Activated T-helper 1 cell treated with Interleukin-2 at 50 U/mL for 16 hours (primary cell): ENCODE data around the gene FARP1.
"Not testable (repeated sequence)": the region's sequence is repeated elsewhere in the genome, so short reads cannot be mapped to it uniquely, and the experiment has no call there.

Source experiments
- DNase-seq: peaks from one replicate; pipeline ENCODE4 v3.0.0-alpha.2; 2020; ENCODE audit warnings: low read depth

FARP1 gene

GRCh38 chr13:98399756-98400155 is 256.9 kb downstream of the FARP1 start:
- DNase-seq: no peak

- DNase-seq: no peak
Observed at GRCh38 chr13:98401934-98402333, 259.0 kb downstream of the FARP1 start.

- DNase-seq: no peak
Observed at GRCh38 chr13:98403076-98403475, 260.2 kb downstream of the FARP1 start.

GRCh38 chr13:98405107-98405571 is 262.2 kb downstream of the FARP1 start:
- DNase-seq: no peak

GRCh38 chr13:98405690-98406344 is 262.9 kb downstream of the FARP1 start:
- no peak for DNase-seq

GRCh38 chr13:98406427-98406826 is 263.5 kb downstream of the FARP1 start:
- no peak for DNase-seq

- DNase-seq: no peak
Observed at GRCh38 chr13:98406971-98407370, 264.1 kb downstream of the FARP1 start.

GRCh38 chr13:98407575-98407974 is 264.7 kb downstream of the FARP1 start:
- DNase-seq: no peak

GRCh38 chr13:98409281-98409680 is 266.4 kb downstream of the FARP1 start:
- DNase-seq: no peak

GRCh38 chr13:98410612-98411011 is 267.7 kb downstream of the FARP1 start:
- DNase-seq: no peak

GRCh38 chr13:98411013-98411412 is 268.1 kb downstream of the FARP1 start:
- no peak for DNase-seq

GRCh38 chr13:98411617-98412265 is 268.8 kb downstream of the FARP1 start:
- no peak for DNase-seq

- DNase-seq: not testable (repeated sequence)
Observed at GRCh38 chr13:98413278-98413677, 270.4 kb downstream of the FARP1 start.

- no peak for DNase-seq
Observed at GRCh38 chr13:98413796-98414195, 270.9 kb downstream of the FARP1 start.

- no peak for DNase-seq
Observed at GRCh38 chr13:98415326-98416070, 272.6 kb downstream of the FARP1 start.

- DNase-seq: no peak
Observed at GRCh38 chr13:98416408-98416807, 273.5 kb downstream of the FARP1 start.

GRCh38 chr13:98419786-98420553 is 277.1 kb downstream of the FARP1 start:
- no peak for DNase-seq

GRCh38 chr13:98420554-98421175 is 277.8 kb downstream of the FARP1 start:
- DNase-seq: no peak

- no peak for DNase-seq
Observed at GRCh38 chr13:98422046-98422445, 279.2 kb downstream of the FARP1 start.

- no peak for DNase-seq
Observed at GRCh38 chr13:98423417-98423816, 280.5 kb downstream of the FARP1 start.

GRCh38 chr13:98427331-98427995 is 284.6 kb downstream of the FARP1 start:
- DNase-seq: no peak
